NOMO-1 treated with DMSO at 0.1 percent for 48 hours (cell line): ENCODE data around the gene GCAT.

Experiments used
- DNase-seq: peaks from one replicate; lab custom pipeline; 2025; ENCODE audit not compliant: unreplicated experiment; lab: John Stamatoyannopoulos, UW

The GCAT gene

DNA sequence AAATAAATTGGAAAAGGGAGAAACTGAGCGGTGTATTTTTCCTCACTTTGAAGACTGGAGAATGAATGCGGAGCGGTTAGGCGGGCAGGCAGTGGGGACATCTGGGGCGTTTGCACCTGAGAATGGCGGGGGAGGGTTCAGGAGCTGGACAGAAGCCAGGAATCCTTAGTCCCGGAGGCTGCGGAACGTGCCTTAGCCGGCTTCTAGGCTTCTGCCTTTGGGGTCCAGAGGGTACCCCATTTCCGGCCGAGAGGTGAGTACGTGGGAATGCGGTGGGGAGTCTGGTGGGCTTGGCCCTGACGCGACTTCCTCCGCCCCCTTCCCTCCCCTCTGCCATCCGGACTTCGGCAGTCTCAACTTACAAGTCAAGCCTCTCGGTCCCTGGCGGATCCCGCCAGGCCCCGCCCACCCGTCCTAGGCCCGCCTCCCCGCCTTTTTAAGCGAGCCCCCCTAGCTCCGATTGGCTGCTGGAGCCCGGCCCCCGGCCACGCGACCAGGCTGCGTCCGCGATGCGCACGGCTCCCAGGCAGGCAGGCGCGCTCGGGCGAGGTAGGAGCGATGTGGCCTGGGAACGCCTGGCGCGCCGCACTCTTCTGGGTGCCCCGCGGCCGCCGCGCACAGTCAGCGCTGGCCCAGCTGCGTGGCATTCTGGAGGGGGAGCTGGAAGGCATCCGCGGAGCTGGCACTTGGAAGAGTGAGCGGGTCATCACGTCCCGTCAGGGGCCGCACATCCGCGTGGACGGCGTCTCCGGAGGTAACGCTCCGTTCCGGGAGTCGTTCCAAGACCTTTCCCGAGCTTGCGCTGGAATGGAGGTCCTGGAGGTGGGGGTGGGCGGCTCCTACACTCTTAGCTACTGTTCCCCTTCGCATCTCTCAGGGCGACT, at the start of gene GCAT:
GCAT (plus strand) TSS at position 525 of the 884 bp plus-strand sequence; CDS start at position 559, 34 bp downstream.
- peak; percentile 94 for DNase-seq

DNA sequence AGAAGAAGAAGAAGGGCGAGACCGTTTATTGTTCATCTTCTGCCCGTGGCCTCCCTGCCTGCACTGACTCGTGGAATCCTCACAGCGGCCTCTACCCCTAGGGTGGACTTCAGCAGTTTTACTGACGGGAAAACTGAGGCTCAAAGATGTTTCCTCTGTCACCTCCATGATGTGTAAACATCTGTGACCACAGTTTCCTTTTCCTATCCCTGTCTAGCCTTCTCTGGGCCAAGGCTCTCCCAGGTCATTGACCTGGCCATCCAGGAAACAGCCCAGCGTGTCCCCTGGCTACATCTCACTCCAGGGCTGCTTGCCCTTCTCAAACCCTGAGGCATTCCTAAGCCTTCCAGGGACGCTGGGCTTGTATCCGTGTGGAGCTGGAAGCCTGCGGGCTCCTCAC, 49.0 kb upstream of the GCAT start:
- no peak for DNase-seq

DNA sequence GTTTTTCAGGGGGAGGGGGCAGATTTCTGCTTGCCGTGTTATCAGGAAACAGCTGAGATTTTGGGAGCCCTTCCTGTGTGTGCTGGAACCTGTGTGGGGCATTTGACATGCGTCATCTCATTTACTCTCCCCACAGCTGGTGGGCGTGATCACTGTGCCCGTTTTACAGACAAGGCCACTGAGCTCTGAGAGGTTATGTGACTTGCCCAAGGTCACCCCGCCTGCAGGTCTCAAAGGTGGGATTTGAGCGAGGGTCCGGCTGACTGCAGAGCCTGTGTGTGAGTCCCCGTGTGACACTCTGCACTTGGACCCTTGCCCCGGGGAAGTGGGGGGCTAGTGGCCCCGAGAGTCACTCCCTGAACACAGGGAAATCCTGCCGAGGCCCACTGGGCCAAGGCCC, 48.5 kb upstream of the GCAT start:
- no peak for DNase-seq

DNA sequence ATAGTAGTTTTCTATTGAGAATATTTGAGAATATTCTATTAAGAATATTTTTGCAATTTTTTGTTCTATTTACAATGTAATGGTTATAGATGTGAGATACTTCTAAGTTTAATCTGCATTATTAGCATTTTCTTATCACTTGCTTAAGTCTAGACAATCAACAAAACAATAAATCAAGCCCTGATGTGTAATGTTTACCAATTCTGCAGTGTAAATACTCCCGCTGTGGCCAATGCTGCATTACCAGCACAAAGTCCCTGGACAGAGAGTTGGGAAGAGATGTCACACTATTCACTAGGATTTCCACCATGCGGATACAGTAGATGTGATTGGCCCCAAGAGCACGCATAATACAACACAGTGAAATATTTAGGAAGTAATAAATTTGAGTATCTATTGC, 47.6 kb upstream of the GCAT start:
- DNase-seq: no peak

DNA sequence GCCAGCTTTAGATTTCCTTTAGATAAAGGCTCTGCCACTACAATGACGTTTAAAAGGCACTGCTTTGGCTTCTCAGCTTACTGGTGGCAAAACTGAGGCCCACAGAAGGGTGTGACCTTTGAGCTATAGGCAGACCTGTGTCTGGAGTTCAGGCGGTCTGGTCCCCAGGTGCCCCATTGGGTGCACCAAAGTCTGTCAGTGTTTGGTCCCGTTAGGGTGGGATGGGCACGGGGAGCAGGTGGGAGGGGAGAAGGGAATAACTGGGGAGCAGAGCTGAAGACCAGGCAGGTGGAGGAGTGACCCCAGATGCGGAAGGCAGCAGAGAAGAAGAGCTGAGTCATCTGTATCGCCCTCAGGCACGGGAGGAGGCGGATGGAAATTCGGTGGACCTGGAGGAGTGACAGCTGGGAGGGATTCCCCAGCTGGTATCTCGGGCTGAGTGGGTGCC, 45.3 kb upstream of the GCAT start:
- no peak for DNase-seq

DNA sequence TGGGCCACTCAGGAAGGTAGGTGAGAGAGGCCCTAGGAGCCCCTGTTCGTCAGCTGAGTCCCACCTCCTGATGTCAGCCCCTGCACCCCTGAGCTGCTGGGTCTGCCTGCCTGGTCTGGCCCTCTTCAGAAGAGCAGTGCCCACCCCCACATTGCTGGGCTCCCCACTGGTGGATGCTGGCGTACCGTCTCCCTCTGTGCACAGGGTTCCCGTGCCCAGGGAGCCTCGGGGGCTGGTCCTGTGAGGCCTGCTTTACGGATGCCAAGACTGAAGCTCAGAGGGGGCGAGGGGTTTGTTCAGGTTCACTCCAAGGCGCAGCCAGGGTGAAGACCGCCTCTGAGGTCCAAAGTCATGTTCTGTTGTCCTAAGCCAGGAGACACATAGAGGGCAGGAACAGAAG, 44.7 kb upstream of the GCAT start:
- DNase-seq: no peak

DNA sequence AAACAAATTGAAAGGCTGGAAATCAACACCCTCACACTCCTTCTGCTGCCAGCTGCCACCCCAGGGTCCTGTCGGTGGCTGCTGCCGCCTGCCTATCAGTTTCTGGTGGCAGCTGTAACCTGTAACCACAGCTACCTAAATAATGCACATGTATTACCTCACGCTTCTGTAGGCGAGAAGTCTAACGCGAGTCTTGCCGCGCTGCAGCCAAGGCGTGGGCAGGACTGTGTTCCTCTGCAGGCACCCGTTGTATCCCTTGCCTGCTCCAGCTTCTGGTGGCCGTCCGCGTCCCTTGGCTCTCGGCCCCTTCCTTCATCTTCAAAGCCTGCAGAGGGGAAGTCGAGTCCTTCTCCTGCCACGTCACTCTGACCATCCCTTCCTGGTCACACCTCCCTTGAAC, 44.1 kb upstream of the GCAT start:
- DNase-seq: no peak

DNA sequence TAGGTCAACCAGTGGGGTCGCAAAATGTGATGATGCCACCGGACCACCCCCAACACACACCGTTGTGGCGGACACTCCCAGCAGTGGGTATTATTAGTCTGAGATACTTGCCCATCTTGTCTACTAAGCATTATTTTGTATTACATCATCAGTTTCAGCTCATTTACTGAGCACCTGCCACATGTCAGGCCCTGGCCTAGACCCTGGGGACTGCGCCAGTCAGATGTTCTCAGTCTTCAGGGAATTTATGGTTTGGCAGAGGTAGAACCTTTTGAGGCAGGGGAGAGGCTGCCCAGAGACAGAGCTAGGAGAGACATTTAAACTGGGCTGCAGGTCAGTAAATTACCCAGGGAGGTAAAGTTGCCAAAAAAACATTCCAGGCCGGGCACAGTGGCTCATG, 43.1 kb upstream of the GCAT start:
- no peak for DNase-seq

DNA sequence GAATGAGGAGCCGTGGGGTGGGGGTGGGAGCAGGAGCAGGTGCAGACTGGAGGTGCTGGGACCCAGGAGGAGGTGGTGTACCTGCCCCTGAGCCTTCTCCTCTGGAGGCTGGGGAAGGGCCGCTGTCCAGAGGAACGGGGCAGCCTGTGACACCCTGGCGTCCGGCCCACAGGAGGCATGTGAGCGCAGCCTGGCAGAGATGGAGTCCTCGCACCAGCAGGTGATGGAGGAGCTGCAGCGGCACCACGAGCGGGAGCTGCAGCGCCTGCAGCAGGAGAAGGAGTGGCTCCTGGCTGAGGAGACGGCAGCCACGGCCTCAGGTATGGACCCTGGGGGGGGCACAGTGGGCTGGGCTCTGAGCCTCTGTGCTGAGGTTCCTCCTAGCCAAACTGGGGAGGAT, 42.2 kb upstream of the GCAT start:
- no peak for DNase-seq

DNA sequence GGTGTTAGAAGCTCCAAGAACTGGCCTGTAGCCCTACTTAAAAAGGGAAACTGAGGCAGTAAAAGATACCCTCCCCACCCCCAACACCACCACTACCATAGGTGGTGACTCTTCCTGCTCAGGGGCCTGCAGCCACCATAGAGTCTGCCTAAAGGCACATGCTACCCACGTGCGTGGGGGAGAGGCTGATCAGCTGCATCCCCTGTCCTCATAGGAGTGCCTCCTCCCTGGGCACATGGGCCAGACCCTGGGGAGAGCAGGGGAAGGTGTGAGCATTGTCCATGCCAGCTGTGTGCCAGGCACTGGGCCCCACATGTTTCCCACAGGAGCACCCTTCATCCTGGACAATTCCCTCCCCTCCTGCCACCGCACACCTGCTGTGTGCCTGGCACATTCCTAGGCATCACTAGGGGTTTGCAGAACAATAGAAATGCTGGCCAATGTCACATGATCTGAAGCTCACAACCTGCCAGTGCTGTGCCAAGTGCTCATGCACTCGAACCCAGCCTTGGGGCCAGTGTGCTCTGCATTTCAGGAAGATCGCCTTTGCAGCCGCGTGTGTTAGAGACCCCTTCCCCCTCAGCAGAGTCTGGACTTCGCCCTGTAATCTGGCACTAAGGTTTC, 41.7 kb upstream of the GCAT start:
- DNase-seq: no peak

DNA sequence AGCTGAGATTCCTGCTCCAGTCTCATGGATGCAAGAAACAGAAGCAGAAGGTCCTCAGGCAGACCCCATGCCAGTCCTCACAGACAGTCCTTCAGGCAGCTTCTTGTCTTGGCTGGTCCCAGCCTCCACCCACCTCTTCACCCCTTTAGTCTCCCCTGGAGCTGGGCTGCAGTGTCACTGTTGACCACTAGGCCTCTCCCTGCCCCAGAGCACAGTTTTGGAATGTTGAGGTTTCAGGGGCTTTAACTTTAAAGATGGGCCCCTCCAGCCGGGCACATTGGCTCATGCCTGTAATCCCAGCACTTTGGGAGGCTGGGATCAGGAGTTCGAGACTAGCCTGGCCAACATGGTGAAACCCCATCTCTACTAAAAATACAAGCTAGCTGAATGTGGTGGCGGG, 39.5 kb upstream of the GCAT start:
- DNase-seq: no peak

DNA sequence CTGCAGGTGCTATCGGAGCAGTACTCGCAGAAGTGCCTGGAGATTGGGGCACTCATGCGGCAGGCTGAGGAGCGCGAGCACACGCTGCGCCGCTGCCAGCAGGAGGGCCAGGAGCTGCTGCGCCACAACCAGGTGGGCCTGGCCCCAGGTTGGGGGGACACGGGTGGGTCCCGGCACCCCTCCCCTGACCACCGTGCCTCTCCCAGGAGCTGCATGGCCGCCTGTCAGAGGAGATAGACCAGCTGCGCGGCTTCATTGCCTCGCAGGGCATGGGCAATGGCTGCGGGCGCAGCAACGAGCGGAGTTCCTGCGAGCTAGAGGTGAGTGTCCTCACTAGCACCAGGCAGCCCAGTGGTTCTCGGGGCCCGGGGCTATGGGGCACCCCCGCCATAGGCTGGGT, 38.7 kb upstream of the GCAT start:
- no peak for DNase-seq

DNA sequence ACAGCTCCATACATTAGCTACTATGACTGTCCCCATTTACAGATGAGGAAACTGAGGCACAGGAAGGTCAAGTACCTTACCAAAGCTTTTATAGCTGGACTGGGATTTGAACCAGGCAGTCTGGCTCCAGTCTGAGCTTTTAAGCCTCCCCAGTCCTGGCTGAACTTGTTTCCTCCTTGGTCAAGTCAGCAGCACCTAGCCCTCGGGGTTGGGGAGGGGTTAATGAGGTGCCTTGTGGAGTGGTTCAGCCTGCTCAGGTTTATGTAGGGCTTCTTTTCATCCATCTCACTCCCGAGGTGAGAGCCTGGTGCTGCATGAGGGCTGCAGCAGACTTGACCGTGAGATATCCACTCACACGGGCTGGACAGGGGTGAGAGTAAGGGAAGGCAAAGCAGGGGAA, 36.7 kb upstream of the GCAT start:
- no peak for DNase-seq

DNA sequence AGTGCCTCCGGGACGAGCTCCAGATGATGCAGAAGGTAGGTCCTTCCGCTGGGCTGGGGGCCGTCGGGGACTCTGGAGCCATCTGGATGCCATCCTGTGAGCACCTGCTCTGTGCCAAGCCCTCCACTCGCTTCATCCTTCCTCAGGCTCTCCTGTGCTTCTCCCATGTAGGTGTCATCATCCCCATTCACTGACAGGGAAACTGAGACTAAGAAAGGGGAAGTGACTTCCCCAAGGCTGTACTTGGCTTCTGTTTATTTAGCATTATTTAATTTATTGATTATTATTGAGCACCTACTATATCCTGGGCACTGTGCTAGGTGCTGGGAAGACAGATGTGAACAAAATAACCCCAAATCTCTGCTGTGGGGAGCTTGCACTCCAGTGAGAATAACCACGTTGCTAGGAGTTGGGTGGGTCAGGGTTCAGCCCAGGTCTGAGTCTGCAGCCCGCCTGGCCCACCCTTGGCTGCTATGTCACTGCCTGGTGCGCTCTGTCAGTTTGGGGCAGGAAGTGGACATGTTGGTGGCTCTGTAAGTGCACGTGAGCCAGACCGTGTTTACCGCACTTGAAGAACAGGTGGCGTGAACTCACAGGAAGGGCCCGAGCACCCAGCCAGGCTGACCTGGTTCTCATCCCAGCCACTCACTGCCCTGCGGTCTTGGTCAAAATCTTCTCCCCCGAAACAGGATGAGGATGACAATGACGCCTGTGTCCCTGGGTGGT, 35.9 kb upstream of the GCAT start:
- DNase-seq: no peak

DNA sequence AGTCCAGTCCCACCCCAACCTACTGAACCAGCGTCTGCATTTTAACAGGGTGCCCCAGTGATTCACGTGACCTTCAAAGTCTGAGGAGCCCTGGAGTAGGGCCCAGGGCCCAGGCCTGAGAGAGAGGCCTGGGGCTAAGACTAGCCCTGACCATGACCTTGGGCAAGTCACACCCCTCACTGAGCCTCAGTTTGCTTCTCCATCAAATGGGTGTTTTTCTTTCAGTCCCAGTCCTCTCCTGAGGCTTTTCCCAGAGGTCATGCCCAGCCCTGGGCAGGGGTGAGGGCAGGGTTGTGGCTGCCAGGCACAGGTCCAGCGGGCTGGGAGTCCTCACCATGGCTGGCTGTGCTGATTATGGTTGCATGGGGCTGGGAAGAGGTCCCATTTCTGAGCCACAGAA, 33.0 kb upstream of the GCAT start:
- no peak for DNase-seq

DNA sequence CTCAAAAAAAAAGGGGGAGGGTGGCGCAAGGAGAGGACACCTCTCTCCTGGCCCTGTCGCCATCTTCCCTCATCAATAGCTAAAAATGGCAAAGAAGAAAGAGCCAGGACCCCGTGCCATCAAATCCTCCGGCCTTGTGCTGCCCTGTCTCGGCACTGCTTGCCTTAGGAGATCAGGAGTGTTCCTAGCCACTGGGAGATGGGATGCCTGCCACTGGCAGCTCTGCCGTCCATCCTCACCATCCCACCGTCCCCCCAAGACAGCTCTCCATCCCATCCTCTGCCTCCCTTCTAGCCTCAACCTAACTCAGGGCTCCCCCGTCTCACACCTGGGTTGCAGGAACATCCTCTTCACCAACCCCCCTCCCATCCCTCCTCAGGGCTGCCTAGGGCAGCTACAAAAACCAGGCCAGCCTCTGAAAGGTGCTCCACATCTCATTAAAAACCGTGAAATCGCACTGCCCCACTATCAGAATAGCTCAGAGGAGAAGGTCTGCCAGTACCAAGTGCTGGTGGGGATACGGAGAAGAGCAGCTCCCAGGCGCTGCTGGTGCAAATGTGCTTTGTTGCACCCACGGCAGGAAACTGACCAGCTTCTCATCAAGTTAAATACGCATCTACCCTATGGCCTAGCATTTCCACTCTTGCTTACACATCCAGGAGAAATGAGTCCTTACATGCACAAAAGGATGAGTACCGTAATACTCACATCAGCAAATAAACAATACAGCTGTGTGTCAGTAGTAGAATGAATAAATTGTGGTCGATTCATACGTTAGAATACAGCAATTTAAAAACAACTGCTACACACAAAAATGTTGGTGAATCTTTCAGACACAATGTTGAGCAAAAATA, 31.7 kb upstream of the GCAT start:
- DNase-seq: no peak

DNA sequence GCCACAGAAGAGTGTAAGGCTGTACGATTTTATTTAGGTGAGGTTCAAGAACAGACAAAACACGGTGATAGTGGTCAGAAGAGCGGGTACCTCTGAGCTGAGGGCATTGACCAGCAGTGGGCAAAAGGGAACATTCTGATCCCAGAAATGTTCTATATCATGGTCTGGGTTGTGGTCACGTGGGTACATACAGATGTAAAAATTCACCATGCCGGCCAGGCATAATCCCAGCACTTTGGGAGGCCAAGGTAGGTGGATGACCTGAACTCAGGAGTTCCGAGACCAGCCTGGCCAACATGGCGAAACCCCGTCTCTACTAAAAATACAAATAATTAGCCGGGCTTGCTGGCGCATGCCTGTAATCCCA, 31.1 kb upstream of the GCAT start:
- DNase-seq: no peak

DNA sequence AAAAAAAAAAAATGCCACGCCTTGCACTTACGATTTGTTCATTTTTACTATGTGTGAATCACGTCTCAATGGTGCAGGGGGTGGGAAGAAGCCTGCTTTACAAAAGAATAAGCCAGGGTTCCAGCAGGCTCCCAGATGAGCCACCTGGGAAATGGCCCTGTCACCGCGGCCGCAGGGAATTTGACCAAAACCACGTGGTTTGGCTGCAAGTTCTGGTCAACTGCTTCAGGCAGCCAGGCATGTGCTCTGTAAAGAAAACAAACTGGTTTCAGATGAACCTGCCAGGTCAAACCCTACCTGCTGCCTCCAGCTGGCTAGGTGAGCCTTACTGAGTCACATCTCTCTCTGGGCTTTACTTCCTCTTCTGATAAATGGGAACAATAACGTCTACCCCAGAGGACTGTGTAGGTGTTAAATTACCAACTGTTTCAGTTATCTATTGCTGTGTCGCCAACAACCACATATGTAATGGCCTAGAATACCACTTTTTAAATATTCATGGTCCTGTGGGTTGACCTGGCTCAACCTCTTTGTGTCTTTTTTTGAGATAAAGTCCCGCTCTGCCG, 30.5 kb upstream of the GCAT start:
- peak; percentile 12 for DNase-seq

DNA sequence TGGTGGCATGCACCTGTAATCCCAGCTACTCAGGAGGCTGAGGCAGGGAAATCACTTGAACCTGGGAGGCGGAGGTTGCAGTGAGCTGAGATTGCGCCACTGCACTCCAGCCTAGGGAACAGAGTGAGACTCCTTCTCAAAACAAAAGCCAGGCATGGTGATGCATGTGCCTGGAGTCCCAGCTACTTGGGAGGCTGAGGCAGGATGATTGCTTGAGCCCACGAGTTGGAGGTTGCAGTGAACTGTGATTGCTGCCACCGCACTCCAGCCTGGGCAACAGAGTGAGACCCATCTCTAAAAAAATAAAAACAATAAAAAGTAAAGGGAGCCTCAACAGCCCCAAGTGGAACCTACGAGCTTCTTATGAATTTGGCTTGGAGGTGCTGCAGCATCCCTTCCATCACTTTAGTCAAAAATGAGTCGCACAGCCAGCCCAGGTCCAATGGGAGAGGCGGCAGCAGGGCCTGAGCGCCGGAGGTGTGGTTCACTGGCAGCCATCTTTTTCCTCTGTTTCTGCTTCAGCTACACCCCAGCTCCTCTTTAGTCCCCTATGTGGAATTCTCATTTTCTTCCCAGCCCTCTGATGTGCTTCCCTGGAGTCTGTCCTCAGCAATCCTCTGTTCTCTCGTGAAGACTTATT, 29.2 kb upstream of the GCAT start:
- DNase-seq: no peak

DNA sequence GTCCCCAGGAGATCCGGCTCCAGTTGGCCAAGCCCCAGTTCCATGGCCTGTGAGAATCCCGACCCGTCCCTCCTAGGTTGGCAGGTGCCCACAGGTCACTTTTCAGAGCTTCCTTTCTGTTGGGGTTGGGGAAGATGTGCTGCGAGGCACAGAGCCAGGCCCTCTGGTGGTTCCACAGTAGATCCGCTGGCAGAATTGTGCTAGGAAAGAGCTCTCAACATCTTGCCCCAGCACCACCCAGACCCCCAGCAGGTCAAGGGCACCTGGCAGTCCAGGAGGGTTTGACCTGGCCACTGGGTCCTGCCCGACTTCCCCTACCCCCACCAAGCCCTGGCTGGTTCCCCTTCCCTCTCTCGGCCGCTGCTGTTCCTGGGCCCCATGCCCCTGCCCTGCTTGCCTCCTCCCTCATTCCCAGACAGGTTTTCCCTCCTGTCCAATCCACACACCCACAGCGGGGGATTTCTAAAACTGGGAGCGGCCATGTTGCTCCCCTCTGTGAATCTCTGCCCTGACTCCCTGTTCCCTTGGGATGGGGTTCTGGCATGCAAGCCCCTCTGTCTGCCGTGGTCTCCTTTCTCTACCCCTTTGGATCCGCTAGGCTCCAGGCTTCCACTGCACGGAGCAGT, 26.2 kb upstream of the GCAT start:
- no peak for DNase-seq
